Measurements from ENCODE around the gene SMYD3.

DNA sequence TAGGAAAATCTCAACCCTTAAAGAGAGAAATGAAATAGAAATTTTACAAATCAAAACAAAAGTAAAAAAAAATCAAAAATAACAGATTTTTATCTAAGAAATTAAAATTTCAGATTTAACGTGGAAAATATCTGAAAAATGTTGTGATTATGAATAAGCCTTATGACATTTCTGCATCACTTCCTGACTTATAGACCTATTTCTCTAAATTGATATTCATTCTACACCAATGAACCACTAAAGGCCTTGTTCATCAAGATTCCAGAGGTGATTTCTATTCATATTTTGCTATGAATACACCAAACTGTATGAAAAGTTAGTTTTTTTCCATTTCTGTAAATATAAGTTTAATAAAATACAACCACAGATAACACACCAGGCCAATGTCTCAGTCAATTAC is 261.5 kb downstream of the SMYD3 start:
- TF ChIP-seq, protein P1, sequence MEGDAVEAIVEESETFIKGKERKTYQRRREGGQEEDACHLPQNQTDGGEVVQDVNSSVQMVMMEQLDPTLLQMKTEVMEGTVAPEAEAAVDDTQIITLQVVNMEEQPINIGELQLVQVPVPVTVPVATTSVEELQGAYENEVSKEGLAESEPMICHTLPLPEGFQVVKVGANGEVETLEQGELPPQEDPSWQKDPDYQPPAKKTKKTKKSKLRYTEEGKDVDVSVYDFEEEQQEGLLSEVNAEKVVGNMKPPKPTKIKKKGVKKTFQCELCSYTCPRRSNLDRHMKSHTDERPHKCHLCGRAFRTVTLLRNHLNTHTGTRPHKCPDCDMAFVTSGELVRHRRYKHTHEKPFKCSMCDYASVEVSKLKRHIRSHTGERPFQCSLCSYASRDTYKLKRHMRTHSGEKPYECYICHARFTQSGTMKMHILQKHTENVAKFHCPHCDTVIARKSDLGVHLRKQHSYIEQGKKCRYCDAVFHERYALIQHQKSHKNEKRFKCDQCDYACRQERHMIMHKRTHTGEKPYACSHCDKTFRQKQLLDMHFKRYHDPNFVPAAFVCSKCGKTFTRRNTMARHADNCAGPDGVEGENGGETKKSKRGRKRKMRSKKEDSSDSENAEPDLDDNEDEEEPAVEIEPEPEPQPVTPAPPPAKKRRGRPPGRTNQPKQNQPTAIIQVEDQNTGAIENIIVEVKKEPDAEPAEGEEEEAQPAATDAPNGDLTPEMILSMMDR (IDR thresholded peaks at IDR 0.05; ENCODE audit: extremely low read depth in 1 of 2, insufficient read depth in 1 of 2, low read depth in 1 of 2, low read length in 2 of 2): no peak
- TF ChIP-seq POLR2A (IDR thresholded peaks at IDR 0.05; ENCODE audit: low read depth, low read length) (no peak), POLR2AphosphoS5 (IDR thresholded peaks at IDR 0.05; ENCODE audit: insufficient read depth, low read depth, low read length) (no peak)
